ENCODE data around the gene GGTLC1. TPM values are rescaled to one million over a fixed set of nuclear protein-coding genes. Genes with fewer than 3 reads are reported as not detected.

The GGTLC1 gene
- total and polyA plus RNA-seq, 2 experiments from 2014 or later = not detected

DNA sequence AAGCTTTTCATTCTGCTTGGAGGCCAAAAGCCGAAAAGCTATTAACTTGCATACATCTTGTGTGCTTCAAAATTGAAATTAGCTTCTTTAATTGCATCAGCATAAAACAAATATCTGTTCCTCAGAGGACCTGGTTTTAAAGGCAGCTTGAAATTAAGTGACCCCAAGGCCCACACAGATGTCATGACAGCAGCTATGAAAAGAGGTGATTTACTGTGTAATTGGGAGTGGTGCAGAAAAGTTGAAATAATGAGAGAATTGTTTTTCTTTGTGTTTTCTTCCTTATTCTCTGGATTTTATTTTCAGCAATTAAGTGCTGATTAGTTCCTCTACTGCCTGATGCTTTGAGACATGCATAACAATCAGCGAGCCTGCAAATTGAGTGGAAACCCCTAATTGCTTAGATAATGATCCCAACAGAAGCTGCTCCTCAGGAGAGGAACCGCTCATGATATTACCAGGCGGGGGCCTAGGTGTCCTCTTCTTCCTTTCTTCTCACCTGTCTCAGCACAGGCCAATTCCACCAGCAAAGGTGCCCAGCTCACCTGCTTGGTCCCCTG is 34.1 kb upstream of the GGTLC1 start:
- DNase-seq (ENCODE audit: low read depth in 1 of 2, low spot score in 1 of 2) = no peak
- H3K27ac ChIP-seq = no peak overlapping the region
- TF ChIP-seq, protein P1, sequence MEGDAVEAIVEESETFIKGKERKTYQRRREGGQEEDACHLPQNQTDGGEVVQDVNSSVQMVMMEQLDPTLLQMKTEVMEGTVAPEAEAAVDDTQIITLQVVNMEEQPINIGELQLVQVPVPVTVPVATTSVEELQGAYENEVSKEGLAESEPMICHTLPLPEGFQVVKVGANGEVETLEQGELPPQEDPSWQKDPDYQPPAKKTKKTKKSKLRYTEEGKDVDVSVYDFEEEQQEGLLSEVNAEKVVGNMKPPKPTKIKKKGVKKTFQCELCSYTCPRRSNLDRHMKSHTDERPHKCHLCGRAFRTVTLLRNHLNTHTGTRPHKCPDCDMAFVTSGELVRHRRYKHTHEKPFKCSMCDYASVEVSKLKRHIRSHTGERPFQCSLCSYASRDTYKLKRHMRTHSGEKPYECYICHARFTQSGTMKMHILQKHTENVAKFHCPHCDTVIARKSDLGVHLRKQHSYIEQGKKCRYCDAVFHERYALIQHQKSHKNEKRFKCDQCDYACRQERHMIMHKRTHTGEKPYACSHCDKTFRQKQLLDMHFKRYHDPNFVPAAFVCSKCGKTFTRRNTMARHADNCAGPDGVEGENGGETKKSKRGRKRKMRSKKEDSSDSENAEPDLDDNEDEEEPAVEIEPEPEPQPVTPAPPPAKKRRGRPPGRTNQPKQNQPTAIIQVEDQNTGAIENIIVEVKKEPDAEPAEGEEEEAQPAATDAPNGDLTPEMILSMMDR (IDR thresholded peaks at IDR 0.05; ENCODE audit: low read depth, low read length) = no peak

DNA sequence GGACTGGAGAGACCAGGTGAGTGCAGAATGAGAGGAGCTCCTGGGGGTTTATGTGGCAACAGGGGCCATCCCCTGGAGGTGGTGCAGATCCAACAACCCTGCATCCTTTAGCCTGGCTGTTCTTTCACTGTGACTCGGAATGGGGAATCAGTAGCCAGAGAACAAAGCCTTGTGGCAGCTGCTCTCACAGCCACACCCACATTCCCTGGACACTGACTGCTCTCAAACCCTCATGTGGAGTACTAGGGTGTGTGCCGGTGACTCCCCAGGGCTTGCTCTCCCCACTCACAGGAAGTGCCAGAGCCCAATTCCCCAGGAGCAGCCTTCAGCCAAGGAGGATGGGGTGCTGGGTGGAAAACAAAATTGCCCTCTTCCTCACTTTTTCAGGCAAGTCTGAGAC is 30.2 kb upstream of the GGTLC1 start:
- Histone ChIP-seq H3K27me3 (no peaks in the 10 kb centered on the region), H3K9me3 (ENCODE audit: low read depth) (no peaks in the 10 kb centered on the region), H3K36me3 (no peaks in the 10 kb centered on the region), H3K4me1 (ENCODE audit: low read depth) (peaks cover 7% of the 10 kb centered on the region), H3K4me3 (no peak overlapping the region), H3K27ac (no peak overlapping the region)
- TF ChIP-seq, protein P1 (IDR thresholded peaks at IDR 0.05; ENCODE audit: low read depth, low read length) = no peak
- DNase-seq (ENCODE audit: low read depth in 1 of 2, low spot score in 1 of 2) = no peak

More for the DNA sequence above, 34.1 kb upstream of the GGTLC1 start:
- H3K4me1 ChIP-seq (ENCODE audit: low read depth) = no peaks in the 10 kb centered on the region
- no peaks in the 10 kb centered on the region for H3K36me3 ChIP-seq
- H3K9me3 ChIP-seq (ENCODE audit: low read depth) = no peaks in the 10 kb centered on the region
- H3K27me3 ChIP-seq = no peaks in the 10 kb centered on the region
- H3K4me3 ChIP-seq = no peak overlapping the region

DNA sequence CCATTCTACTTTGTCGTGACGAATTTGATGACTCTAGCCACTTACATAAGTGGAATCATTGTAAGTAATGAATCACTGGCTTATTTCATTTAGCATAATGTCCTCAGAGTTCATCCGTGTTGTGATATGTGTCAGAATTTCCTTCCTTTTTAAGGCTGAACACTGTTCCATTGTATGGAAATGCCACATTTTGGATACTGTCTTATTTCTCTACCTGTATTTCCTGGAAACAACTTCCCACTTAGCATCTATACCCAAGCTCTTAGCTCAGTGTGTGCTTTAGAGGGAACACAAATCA is 28.8 kb upstream of the GGTLC1 start:
- Histone ChIP-seq H3K4me1 (ENCODE audit: low read depth) (peaks cover 7% of the 10 kb centered on the region), H3K4me3 (no peak overlapping the region), H3K27me3 (no peaks in the 10 kb centered on the region), H3K36me3 (no peaks in the 10 kb centered on the region), H3K9me3 (ENCODE audit: low read depth) (no peaks in the 10 kb centered on the region), H3K27ac (no peak overlapping the region)
- peak in 1 of 2 donors; percentile 18 for DNase-seq (ENCODE audit: low read depth in 1 of 2, low spot score in 1 of 2)
- TF ChIP-seq, protein P1 (IDR thresholded peaks at IDR 0.05; ENCODE audit: low read depth, low read length) = no peak

DNA sequence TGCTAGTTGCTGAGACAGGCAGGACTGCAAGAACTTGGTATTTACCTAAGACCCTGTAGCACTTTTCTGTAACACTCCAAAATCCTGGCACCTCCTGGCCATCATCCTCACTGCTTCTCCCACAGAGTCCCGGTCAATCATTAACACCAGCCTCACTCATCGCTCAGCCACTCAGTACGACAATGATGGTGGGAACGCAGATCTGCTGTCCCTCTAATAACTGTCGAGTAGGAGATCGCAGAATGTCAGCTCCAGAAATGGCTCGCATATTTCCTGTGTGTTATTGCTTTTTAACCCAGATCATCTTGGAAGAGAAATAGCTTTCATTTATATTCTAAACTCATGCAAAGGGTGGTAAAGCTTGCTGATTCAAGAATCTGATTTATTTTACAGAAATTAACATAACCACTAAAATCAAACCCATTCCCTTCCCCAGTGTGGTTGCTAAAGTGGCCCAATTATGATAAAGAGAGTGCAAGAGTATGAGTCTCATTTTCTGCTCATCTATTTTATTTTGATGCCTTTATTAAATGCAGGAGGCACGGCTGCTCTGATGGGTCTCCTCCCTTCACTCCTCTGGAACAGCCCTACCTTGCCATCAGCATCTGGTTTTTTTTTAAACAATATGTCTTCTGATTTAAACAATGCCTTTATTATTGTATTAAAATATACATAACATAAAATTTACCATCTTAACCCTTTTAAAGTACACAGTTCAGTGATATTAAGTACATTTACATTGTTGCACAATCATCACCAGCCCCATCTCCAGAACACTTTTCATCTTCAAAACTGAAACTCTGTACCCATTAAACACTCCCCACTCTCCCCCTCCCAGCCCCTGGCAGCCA is 28.3 kb upstream of the GGTLC1 start:
- TF ChIP-seq, protein P1 (IDR thresholded peaks at IDR 0.05; ENCODE audit: low read depth, low read length) = no peak
- peaks cover 7% of the 10 kb centered on the region for H3K4me1 ChIP-seq (ENCODE audit: low read depth)
- no peaks in the 10 kb centered on the region for H3K27me3 ChIP-seq
- no peaks in the 10 kb centered on the region for H3K36me3 ChIP-seq
- H3K9me3 ChIP-seq (ENCODE audit: low read depth) = no peaks in the 10 kb centered on the region
- no peak for DNase-seq (ENCODE audit: low read depth in 1 of 2, low spot score in 1 of 2)
- no peak overlapping the region for H3K27ac ChIP-seq
- H3K4me3 ChIP-seq = no peak overlapping the region

DNA sequence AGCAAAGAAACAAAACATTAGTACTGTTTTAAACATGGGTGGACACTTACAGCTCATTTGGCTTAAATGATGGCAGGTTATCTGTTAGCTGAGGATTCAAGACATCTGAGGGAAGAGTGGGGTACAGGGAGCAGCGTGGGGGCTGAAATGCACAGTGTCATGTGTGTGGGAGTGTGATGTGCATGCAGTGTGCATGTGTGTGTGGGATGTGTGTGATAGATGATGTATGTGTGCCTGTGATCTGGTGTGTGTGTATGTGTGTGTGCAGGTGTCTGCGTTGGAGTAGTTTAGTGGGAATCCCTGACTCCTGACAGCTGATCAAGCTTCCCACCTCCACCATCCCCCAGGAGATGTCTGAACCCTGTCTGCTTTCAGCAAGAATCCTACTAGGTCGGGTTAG is 25.4 kb upstream of the GGTLC1 start:
- TF ChIP-seq, protein P1 (IDR thresholded peaks at IDR 0.05; ENCODE audit: low read depth, low read length) = no peak
- H3K4me1 ChIP-seq (ENCODE audit: low read depth) = peaks cover 7% of the 10 kb centered on the region
- no peaks in the 10 kb centered on the region for H3K36me3 ChIP-seq
- no peak for DNase-seq (ENCODE audit: low read depth in 1 of 2, low spot score in 1 of 2)
- no peak overlapping the region for H3K4me3 ChIP-seq
- H3K27me3 ChIP-seq = no peaks in the 10 kb centered on the region
- no peak overlapping the region for H3K27ac ChIP-seq
- no peaks in the 10 kb centered on the region for H3K9me3 ChIP-seq (ENCODE audit: low read depth)
